Epithelial cell of prostate (primary cell): ENCODE measurements around the gene MRPL4.
A peak's percentile ranks its signal among the peaks of the same experiment; 100 is the strongest.

ENCODE experiments used
- DNase-seq: peaks from one replicate; pipeline ENCODE4 v3.0.0-alpha.2; 2011; ENCODE audit warnings: low read depth, low spot score
- H3K27ac ChIP-seq: fragments of 450-650 bp; 2 replicates; pipeline ENCODE4 v1.5.1; 2017; ENCODE audit warnings: mild to moderate bottlenecking

The MRPL4 gene

DNA sequence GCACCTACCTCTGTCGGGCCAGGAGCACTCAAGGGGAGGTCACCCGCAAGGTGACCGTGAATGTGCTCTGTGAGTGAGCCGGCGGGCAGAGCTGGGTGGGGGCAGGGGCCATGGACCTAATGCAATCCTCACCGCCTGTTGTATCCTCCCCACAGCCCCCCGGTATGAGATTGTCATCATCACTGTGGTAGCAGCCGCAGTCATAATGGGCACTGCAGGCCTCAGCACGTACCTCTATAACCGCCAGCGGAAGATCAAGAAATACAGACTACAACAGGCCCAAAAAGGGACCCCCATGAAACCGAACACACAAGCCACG is 32.9 kb downstream of the MRPL4 start:
- H3K27ac ChIP-seq: no peak overlapping the region
- DNase-seq: no peak

DNA sequence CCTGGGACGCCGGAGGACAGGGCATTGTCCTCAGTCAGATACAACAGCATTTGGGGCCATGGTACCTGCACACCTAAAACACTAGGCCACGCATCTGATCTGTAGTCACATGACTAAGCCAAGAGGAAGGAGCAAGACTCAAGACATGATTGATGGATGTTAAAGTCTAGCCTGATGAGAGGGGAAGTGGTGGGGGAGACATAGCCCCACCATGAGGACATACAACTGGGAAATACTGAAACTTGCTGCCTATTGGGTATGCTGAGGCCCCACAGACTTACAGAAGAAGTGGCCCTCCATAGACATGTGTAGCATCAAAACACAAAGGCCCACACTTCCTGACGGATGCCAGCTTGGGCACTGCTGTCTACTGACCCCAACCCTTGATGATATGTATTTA is 33.4 kb downstream of the MRPL4 start:
- DNase-seq: no peak
- H3K27ac ChIP-seq: peak overlapping the region; percentile 57

DNA sequence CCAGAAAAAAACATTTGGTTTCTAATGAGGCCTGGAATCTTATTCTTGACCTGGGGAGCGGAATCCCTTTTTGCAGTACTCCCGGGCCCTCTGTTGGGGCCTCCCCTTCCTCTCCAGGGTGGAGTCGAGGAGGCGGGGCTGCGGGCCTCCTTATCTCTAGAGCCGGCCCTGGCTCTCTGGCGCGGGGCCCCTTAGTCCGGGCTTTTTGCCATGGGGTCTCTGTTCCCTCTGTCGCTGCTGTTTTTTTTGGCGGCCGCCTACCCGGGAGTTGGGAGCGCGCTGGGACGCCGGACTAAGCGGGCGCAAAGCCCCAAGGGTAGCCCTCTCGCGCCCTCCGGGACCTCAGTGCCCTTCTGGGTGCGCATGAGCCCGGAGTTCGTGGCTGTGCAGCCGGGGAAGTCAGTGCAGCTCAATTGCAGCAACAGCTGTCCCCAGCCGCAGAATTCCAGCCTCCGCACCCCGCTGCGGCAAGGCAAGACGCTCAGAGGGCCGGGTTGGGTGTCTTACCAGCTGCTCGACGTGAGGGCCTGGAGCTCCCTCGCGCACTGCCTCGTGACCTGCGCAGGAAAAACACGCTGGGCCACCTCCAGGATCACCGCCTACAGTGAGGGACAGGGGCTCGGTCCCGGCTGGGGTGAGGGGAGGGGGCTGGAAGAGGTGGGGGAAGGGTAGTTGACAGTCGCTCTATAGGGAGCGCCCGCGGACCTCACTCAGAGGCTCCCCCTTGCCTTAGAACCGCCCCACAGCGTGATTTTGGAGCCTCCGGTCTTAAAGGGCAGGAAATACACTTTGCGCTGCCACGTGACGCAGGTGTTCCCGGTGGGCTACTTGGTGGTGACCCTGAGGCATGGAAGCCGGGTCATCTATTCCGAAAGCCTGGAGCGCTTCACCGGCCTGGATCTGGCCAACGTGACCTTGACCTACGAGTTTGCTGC is 35.1 kb downstream of the MRPL4 start, which contains the start of gene ICAM4:
Gene ICAM4 (plus strand): TSS at position 153 of the 935 bp plus-strand sequence. CDS start 58 bp downstream, at position 211.
- peak within 1 kb of the TSS; percentile 57 for H3K27ac ChIP-seq
- no peak for DNase-seq

DNA sequence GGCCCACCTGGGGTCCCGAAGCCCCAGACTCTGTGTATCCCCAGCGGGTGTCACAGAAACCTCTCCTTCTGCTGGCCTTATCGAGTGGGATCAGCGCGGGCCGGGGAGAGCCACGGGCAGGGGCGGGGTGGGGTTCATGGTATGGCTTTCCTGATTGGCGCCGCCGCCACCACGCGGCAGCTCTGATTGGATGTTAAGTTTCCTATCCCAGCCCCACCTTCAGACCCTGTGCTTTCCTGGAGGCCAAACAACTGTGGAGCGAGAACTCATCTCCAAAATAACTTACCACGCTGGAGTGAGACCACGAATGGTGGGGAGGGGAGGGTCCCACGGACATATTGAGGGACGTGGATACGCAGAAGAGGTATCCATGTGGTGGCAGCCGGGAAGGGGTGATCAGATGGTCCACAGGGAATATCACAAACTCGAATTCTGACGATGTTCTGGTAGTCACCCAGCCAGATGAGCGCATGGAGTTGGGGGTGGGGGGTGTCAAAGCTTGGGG is 36.7 kb downstream of the MRPL4 start:
- DNase-seq: no peak

DNA sequence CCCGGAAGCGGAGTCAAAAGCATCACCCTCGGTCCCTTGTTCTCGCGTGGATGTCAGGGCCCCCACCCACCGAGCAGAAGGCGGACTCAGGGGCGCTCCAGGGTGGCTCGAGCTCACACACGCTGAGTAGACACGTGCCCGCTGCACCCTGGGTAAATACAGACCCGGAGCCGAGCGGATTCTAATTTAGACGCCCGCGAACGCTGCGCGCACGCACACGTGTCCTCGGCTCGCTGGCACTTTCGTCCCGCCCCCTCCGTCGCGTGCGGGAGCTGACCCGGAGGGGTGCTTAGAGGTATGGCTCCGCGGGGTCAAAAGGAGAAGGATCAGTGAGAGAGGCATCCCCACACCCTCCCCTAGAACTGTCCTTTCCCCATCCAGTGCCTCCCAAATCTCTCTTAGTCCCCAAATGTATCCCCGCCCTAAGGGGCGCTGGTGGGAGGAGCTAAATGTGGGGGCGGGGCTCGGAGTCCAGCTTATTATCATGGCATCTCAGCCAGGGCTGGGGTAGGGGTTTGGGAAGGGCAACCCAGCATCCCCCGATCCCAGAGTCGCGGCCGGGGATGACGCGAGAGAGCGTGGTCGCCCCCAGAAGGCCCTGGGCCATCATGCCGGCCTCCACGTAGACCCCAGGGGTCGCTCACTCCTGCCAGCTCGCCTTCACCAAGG is 37.3 kb downstream of the MRPL4 start:
- no peak for DNase-seq
- H3K27ac ChIP-seq: no peak overlapping the region

More for the DNA sequence above, 36.7 kb downstream of the MRPL4 start:
- H3K27ac ChIP-seq: no peak overlapping the region

DNA sequence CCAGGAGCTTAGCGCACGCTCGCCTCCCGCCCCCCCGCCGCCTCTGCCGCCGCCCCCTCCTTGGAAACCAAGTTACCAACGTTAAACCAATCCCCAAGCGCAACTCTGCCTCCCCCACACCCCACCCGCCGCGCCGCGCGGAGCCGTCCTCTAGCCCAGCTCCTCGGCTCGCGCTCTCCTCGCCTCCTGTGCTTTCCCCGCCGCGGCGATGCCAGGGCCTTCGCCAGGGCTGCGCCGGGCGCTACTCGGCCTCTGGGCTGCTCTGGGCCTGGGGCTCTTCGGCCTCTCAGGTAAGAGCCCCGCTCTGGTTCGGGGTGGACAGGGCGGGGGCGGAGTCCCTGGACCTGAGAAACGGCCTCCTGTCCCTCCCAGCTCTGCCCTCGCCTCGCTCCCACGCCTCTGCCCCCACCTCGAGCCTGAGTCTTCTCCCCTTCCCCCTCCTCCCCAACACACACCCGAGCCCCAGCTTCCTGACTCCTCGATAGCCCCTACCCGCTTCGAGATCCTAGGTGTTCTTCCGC is 37.9 kb downstream of the MRPL4 start, which contains the start of gene ICAM5:
Gene ICAM5 (plus strand): TSS at position 117 of the 521 bp plus-strand sequence. CDS start 92 bp downstream, at position 209.
- H3K27ac ChIP-seq: no peak within 1 kb of the TSS
- DNase-seq: no peak

DNA sequence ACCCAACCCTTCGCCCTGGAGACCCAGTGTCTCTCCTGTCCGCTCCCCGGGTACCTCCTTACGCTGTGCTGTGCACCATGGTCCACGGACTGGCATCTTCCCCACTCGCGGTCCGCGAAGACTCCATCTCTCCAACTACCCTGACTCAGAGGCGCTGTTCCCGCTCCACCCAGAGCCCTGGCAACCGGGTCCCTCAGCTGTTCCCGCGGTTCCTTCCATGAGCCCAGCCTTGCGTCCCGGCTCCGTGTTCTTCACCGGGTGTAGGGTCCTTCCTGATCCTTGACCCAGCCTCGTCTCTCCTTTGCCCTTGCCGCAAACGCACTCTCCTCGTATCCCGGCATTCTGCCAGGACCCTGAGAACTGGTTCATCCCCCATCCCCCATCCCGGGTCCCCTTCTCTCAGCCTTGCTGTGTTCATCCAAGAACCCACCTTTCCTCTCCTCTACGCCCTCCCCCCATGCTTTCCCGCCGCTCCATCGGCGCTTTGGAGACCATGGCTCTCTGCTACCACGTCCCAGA is 38.4 kb downstream of the MRPL4 start:
- no peak for DNase-seq
- H3K27ac ChIP-seq: no peak overlapping the region

DNA sequence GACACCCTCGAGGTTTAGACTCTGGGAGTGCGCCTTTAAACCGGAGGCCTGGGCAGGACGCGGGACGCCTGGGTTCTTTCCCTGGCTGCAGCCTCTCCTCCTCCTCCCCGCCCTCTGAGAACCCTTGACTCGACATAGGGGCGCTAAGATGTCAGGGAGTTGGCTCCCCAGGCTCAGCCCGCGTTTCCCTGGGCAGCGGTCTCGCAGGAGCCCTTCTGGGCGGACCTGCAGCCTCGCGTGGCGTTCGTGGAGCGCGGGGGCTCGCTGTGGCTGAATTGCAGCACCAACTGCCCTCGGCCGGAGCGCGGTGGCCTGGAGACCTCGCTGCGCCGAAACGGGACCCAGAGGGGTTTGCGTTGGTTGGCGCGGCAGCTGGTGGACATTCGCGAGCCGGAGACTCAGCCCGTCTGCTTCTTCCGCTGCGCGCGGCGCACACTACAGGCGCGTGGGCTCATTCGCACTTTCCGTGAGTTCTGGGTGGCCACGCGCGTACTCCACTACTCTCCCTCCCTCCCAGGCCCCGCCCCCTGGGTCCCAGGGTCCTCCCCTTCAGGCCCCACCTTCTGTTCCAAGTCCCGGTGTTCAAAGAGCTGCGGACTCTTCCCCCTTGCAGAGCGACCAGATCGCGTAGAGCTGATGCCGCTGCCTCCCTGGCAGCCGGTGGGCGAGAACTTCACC is 39.0 kb downstream of the MRPL4 start:
- no peak for DNase-seq
- H3K27ac ChIP-seq: no peak overlapping the region

DNA sequence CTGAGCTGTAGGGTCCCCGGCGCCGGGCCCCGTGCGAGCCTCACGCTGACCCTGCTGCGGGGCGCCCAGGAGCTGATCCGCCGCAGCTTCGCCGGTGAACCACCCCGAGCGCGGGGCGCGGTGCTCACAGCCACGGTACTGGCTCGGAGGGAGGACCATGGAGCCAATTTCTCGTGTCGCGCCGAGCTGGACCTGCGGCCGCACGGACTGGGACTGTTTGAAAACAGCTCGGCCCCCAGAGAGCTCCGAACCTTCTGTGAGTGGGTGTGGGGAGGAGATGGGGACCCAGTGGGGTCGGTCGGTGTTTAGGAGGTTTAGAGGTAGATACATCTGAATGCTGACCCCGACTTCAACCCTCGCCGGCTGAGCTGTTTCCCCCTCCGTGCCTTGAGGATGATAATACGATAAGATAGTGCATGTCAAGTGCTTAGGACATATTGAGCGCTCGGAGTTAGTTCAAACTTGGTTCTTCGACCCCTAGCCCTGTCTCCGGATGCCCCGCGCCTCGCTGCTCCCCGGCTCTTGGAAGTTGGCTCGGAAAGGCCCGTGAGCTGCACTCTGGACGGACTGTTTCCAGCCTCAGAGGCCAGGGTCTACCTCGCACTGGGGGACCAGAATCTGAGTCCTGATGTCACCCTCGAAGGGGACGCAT is 39.7 kb downstream of the MRPL4 start:
- no peak for DNase-seq
- H3K27ac ChIP-seq: no peak overlapping the region

DNA sequence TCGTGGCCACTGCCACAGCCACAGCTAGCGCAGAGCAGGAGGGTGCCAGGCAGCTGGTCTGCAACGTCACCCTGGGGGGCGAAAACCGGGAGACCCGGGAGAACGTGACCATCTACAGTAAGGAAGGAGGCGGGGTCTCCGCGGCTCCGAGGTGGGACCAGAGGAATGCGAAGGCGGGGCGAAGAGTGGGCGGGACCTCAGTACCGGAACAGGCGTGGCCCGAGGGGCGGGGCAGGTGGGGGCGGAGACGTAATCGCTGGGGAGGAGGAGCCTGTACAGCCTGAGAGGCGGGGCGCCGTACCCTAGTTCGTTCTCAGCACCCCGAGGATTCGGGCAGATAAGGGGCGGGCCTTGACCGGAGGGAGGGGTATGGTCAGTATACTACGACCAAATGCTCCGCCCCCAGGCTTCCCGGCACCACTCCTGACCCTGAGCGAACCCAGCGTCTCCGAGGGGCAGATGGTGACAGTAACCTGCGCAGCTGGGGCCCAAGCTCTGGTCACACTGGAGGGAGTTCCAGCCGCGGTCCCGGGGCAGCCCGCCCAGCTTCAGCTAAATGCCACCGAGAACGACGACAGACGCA is 40.3 kb downstream of the MRPL4 start:
- no peak for DNase-seq
- no peak overlapping the region for H3K27ac ChIP-seq

DNA sequence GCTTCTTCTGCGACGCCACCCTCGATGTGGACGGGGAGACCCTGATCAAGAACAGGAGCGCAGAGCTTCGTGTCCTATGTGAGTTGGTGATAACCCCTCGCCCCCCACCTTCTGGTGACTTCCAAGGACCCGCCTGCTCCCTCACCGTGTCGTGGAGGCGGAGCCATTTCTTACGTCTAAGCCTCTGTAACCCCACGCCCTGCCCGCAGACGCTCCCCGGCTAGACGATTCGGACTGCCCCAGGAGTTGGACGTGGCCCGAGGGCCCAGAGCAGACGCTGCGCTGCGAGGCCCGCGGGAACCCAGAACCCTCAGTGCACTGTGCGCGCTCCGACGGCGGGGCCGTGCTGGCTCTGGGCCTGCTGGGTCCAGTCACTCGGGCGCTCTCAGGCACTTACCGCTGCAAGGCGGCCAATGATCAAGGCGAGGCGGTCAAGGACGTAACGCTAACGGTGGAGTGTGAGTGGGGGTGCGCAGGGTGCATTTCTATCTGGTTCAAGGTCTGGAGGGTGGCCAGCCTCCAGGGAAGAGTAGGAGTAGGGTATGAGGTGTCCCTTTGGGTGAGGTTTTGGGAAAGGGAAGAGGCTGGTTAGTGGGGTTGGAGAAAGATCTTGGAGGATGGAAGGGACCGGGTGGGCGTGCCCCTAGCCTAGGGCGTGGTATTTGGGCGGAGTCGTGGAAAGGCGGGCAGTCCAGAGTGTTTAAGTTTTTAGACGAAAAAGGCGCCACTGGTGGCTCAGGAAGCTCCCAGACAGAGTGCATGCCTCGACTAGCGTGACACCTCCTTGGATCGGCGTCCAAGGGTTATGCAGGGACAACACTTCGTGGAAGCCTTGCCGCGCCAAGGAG is 41.0 kb downstream of the MRPL4 start:
- no peak for DNase-seq
- H3K27ac ChIP-seq: no peak overlapping the region

DNA sequence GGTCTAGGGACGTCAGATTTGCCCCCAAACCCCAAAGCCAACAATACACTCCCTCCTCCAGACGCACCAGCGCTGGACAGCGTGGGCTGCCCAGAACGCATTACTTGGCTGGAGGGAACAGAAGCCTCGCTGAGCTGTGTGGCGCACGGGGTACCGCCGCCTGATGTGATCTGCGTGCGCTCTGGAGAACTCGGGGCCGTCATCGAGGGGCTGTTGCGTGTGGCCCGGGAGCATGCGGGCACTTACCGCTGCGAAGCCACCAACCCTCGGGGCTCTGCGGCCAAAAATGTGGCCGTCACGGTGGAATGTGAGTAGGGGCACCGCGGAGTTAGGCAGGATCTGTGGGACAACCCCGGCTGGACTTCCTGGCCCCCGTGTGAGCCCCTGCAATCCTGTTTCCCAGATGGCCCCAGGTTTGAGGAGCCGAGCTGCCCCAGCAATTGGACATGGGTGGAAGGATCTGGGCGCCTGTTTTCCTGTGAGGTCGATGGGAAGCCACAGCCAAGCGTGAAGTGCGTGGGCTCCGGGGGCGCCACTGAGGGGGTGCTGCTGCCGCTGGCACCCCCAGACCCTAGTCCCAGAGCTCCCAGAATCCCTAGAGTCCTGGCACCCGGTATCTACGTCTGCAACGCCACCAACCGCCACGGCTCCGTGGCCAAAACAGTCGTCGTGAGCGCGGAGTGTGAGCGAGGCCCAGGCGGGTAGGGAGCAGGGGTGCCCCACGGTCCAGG is 41.8 kb downstream of the MRPL4 start:
- H3K27ac ChIP-seq: no peak overlapping the region
- no peak for DNase-seq

DNA sequence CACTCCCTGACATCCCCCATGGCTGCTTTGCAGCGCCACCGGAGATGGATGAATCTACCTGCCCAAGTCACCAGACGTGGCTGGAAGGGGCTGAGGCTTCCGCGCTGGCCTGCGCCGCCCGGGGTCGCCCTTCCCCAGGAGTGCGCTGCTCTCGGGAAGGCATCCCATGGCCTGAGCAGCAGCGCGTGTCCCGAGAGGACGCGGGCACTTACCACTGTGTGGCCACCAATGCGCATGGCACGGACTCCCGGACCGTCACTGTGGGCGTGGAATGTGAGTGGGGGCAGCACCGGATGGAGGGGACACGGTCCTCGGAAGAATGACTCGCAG is 42.3 kb downstream of the MRPL4 start:
- no peak for DNase-seq
- no peak overlapping the region for H3K27ac ChIP-seq

DNA sequence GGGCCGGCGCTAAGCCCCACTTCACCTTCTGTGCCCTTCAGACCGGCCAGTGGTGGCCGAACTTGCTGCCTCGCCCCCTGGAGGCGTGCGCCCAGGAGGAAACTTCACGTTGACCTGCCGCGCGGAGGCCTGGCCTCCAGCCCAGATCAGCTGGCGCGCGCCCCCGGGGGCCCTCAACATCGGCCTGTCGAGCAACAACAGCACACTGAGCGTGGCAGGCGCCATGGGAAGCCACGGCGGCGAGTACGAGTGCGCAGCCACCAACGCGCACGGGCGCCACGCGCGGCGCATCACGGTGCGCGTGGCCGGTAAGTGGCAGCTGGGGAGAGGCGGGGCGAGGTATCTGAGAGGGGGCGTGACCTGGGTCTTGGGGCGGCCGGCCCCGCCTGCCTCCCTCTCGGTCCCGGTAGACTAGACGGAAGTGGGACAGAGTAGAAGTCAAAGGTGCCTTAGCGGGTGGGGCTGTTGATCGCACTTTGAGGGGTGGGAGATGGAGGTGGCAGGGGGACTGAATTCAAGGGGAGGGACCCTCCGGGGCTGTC is 43.4 kb downstream of the MRPL4 start:
- no peak for DNase-seq
- no peak overlapping the region for H3K27ac ChIP-seq

DNA sequence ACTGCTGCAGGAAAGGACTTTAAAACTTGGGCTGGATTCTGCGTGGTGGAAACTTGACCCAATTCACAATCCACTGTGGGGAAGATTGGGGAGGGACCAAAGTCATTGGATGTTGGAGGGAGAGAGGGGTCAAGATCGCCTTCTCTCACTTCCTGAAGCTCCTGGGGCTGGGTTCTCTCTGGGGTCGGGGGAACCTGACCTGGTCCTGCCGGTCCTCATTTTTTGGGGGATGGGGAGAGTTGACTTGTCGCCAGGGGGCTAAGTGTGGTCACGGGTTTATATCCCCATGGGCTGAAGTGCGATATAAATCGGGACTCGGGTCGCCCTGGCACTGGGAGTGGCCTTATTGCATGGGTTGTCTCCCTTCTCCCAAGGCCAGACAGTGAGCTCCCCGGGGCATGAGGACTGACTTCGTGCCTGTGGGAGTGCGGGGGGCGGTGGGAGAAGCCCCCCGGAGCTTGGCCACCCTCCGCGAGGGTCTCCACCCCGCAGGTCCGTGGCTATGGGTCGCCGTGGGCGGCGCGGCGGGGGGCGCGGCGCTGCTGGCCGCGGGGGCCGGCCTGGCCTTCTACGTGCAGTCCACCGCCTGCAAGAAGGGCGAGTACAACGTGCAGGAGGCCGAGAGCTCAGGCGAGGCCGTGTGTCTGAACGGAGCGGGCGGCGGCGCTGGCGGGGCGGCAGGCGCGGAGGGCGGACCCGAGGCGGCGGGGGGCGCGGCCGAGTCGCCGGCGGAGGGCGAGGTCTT is 44.0 kb downstream of the MRPL4 start:
- no peak for DNase-seq
- no peak overlapping the region for H3K27ac ChIP-seq

DNA sequence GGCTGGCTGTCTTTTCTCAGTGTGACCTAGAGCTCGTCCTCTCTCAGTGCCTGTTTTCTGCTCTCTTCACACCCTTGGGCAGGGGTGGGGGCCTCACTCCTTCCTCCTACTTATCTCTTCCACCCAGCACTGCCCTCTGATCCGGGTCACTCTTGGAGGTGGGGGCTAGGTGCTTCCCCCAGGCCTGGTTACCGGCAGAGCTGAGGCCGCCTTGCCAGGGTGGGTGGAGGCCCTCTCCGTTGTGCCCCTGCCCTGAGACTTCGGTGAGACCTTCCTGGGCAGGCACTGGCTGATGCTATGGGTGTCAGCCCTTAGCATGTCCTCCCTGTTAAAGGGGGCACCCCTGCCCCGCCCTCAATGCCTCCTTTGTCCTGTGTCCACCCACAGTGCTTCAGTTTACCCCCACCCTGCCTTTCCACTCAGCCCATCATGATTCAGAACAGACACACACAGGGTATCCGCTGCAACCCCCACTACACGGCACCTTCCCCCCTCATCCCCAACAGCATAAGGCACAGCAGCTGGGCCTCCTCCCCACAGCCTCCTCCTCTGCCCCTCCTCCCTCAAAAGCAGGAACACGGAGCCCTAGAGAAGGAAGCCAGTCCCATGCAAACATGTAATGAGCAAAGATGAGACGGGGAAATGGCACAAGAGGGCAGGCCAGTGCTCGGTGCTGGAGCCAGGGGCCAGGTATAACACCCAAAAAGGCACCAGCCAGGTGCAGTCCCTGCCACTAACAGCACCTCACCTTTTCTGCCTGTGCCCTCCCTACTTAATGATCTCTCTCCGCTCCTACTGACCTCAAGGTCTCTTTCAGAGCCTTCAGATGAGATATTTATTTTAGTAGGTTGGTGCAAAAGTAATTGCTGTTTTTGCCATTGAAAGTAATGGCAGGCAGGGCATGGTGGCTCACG is 47.8 kb downstream of the MRPL4 start:
- no peak for DNase-seq
- no peak overlapping the region for H3K27ac ChIP-seq
